ENCODE measurements around the gene TINAG.

Gene TINAG

GRCh38 chr6:54426995-54427394 is 118.8 kb downstream of the TINAG start:
- no peak for DNase-seq (ENCODE audit: low read depth in 2 of 2)

GRCh38 chr6:54427396-54427937 is 119.2 kb downstream of the TINAG start:
- no peak for DNase-seq (ENCODE audit: low read depth in 2 of 2)

GRCh38 chr6:54428431-54428830 is 120.2 kb downstream of the TINAG start:
- DNase-seq (ENCODE audit: low read depth in 2 of 2): no peak

GRCh38 chr6:54431466-54431865 is 123.2 kb downstream of the TINAG start:
- DNase-seq (ENCODE audit: low read depth in 2 of 2): no peak
